ENCODE results near the gene CCDC92B. TPM values are rescaled to one million over a fixed set of nuclear protein-coding genes. Genes with fewer than 3 reads are reported as not detected.
A peak's percentile ranks its signal among the peaks of the same experiment; 100 is the strongest.

The CCDC92B gene
- total and polyA plus RNA-seq, 2 of the 13 experiments (the other 11 are each of a cell fraction or from before 2014, with no cell fraction given): not detected

GRCh38 chr17:2724784-2725164 lies 24.7 kb downstream of the CCDC92B start (continued):
- TF ChIP-seq, protein P1, sequence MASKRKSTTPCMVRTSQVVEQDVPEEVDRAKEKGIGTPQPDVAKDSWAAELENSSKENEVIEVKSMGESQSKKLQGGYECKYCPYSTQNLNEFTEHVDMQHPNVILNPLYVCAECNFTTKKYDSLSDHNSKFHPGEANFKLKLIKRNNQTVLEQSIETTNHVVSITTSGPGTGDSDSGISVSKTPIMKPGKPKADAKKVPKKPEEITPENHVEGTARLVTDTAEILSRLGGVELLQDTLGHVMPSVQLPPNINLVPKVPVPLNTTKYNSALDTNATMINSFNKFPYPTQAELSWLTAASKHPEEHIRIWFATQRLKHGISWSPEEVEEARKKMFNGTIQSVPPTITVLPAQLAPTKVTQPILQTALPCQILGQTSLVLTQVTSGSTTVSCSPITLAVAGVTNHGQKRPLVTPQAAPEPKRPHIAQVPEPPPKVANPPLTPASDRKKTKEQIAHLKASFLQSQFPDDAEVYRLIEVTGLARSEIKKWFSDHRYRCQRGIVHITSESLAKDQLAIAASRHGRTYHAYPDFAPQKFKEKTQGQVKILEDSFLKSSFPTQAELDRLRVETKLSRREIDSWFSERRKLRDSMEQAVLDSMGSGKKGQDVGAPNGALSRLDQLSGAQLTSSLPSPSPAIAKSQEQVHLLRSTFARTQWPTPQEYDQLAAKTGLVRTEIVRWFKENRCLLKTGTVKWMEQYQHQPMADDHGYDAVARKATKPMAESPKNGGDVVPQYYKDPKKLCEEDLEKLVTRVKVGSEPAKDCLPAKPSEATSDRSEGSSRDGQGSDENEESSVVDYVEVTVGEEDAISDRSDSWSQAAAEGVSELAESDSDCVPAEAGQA (IDR thresholded peaks at IDR 0.05; ENCODE audit: low read depth): no peak
- TF ChIP-seq, protein P1 (CRISPR knock-in tag; IDR thresholded peaks at IDR 0.05; ENCODE audit: borderline replicate concordance): no peak
- TF ChIP-seq ARNT2 (CRISPR knock-in tag; IDR thresholded peaks at IDR 0.05; ENCODE audit: low read depth): peak; percentile 75; the same call in 1 of the 2 replicates
- TF ChIP-seq KMT2A (CRISPR knock-in tag; IDR thresholded peaks at IDR 0.05): no peak
- peak; percentile 30; the same call in 1 of the 2 replicates for TF ChIP-seq TBX2 (CRISPR knock-in tag; IDR thresholded peaks at IDR 0.05; ENCODE audit: borderline replicate concordance)
- TF ChIP-seq SAFB2 (CRISPR knock-in tag; IDR thresholded peaks at IDR 0.05; ENCODE audit: borderline replicate concordance, low read depth): peak; percentile 49; the same call in 1 of the 2 replicates
- TF ChIP-seq, protein P2, sequence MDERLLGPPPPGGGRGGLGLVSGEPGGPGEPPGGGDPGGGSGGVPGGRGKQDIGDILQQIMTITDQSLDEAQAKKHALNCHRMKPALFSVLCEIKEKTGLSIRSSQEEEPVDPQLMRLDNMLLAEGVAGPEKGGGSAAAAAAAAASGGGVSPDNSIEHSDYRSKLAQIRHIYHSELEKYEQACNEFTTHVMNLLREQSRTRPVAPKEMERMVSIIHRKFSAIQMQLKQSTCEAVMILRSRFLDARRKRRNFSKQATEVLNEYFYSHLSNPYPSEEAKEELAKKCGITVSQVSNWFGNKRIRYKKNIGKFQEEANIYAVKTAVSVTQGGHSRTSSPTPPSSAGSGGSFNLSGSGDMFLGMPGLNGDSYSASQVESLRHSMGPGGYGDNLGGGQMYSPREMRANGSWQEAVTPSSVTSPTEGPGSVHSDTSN (CRISPR knock-in tag; IDR thresholded peaks at IDR 0.05): no peak
- TF ChIP-seq IRX3 (CRISPR knock-in tag; IDR thresholded peaks at IDR 0.05; ENCODE audit: borderline replicate concordance, low read depth): no peak
- peak; percentile 94; the same call in 1 of the 2 replicates for TF ChIP-seq TFDP1 (CRISPR knock-in tag; IDR thresholded peaks at IDR 0.05; ENCODE audit: borderline replicate concordance)
- TF ChIP-seq, protein P3, sequence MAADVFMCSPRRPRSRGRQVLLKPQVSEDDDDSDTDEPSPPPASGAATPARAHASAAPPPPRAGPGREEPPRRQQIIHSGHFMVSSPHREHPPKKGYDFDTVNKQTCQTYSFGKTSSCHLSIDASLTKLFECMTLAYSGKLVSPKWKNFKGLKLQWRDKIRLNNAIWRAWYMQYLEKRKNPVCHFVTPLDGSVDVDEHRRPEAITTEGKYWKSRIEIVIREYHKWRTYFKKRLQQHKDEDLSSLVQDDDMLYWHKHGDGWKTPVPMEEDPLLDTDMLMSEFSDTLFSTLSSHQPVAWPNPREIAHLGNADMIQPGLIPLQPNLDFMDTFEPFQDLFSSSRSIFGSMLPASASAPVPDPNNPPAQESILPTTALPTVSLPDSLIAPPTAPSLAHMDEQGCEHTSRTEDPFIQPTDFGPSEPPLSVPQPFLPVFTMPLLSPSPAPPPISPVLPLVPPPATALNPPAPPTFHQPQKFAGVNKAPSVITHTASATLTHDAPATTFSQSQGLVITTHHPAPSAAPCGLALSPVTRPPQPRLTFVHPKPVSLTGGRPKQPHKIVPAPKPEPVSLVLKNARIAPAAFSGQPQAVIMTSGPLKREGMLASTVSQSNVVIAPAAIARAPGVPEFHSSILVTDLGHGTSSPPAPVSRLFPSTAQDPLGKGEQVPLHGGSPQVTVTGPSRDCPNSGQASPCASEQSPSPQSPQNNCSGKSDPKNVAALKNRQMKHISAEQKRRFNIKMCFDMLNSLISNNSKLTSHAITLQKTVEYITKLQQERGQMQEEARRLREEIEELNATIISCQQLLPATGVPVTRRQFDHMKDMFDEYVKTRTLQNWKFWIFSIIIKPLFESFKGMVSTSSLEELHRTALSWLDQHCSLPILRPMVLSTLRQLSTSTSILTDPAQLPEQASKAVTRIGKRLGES (CRISPR knock-in tag; IDR thresholded peaks at IDR 0.05; ENCODE audit: borderline replicate concordance): no peak
- TF ChIP-seq, protein P4, sequence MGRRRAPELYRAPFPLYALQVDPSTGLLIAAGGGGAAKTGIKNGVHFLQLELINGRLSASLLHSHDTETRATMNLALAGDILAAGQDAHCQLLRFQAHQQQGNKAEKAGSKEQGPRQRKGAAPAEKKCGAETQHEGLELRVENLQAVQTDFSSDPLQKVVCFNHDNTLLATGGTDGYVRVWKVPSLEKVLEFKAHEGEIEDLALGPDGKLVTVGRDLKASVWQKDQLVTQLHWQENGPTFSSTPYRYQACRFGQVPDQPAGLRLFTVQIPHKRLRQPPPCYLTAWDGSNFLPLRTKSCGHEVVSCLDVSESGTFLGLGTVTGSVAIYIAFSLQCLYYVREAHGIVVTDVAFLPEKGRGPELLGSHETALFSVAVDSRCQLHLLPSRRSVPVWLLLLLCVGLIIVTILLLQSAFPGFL (CRISPR knock-in tag; IDR thresholded peaks at IDR 0.05): 0 out of 2 replicates have a peak, but pooled peaks have one; percentile 56
- TF ChIP-seq HNRNPH1 (optimal IDR thresholded peaks at IDR 0.05; ENCODE audit: low read depth, low read length): no peak
- TF ChIP-seq SPEN (CRISPR knock-in tag; IDR thresholded peaks at IDR 0.05; ENCODE audit: low read depth): 0 out of 2 replicates have a peak, but pooled peaks have one; percentile 21
- no peak for TF ChIP-seq NR1H2 (CRISPR knock-in tag; IDR thresholded peaks at IDR 0.05; ENCODE audit: borderline replicate concordance, low read depth)
- peak; percentile 29; the same call in 1 of the 2 replicates for TF ChIP-seq ZSCAN31 (CRISPR knock-in tag; IDR thresholded peaks at IDR 0.05; ENCODE audit: low read depth)
- 0 out of 2 replicates have a peak, but pooled peaks have one; percentile 53 for TF ChIP-seq EEA1 (CRISPR knock-in tag; IDR thresholded peaks at IDR 0.05; ENCODE audit: borderline replicate concordance)
